Middle frontal gyrus (tissue), 1 donor: ENCODE results near the gene FBXL17.

Source experiments
- DNase-seq: peaks from one replicate; pipeline ENCODE4 v3.0.0-alpha.2; 2015; ENCODE audit warnings: low spot score; ENCODE audit errors: extremely low spot score

Gene FBXL17

DNA sequence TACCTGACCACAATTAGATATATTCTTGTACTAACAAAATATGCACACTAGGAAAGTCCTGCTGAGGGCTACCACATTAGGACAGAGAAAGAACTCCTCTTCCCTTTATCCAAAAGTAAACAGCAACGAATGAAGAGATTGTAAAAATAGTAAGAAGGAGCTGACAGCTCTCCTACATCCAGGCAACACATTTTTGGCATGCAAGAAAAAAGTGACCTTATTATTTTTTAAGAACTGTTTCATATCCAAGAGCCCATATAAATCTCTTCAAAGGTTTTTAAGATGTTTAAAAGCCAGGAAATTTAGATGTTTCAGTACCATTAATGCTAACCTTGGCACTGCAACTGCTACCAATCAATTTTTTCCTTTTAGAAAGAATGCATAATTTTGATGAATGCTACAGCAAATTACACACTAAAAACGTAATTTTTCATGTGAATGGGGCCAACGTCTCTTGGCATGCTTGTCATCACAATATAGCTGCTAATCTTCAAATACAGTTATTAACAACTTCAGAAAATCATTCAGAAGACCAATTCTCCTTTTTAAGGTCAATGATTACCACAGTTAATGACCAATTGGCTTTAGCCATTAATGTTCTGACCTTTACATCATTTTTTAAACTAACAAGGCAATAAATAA lies 132.0 kb downstream of the FBXL17 start:
- DNase-seq: no peak

GRCh38 chr5:108249095-108249784 lies 132.7 kb downstream of the FBXL17 start:
- DNase-seq: no peak

DNA sequence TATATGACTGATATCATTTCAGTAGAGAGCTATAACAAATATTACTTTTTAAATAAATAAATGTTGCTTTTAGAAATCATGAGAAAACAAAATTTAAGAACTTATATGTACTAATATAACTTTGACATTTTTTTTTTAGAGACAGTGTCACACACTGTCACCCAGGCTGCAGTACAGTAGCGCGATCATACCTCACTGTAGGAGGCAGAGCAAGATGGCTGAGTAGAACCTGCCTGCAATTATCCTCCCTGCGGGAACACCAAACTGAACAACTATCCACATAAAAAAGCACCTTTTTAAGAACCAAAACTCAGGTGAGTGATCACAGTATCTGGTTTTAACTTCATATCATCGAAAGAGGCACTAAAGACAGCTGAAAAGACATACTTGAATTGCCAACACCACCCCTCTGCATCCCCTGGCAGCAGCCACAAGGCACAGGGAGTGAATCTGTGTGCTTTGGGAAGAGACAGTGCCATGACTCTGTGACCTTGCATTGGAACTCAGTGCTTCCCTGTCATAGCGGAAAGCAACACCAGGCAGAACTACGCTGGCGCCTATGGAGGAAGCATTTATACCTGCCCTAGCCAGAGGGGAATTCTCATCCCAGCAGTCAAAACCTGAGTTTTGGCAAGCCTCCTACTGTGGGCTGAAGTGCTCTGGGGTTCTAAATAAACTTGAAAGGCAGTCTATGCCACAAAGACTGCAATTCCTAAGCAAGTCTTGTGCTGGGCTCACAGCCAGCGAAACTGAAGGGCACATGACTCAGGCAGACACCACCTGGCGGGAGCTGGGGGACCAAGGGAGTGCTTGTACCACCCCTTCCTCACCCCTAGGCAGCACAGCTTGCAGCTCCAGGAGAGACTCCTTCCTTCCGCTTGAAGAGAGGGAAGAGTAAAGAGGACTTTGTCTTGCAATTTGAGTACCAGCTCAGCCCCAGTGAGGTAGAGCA lies 142.7 kb downstream of the FBXL17 start:
- no peak for DNase-seq

GRCh38 chr5:108238461-108238860 lies 143.4 kb downstream of the FBXL17 start:
- no peak for DNase-seq

- DNase-seq: no peak
These were observed 148.2 kb downstream of the FBXL17 start for GRCh38 chr5:108233617-108234155.

- no peak for DNase-seq
These were observed 149.1 kb downstream of the FBXL17 start for GRCh38 chr5:108232805-108233204.

DNA sequence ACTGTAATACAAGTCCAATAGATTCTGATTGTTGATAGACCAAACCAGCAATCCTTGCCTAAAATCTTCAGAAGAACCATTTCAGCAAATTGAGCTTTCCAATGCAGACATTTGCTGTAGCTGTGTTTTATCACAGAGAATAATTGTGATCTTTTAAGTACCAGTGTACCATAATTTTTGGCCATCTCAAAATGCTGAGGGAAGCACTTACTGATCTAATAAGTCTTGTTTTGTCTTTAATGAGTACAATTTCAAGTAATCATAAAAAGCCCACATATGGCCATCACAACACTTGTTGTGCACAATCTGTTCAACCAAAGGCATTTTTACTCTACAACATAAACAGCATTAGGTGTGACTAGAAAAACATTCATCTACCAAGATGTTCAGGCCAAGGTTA lies 159.9 kb downstream of the FBXL17 start:
- no peak for DNase-seq

- no peak for DNase-seq
These were observed 161.1 kb downstream of the FBXL17 start for GRCh38 chr5:108220834-108221233.

DNA sequence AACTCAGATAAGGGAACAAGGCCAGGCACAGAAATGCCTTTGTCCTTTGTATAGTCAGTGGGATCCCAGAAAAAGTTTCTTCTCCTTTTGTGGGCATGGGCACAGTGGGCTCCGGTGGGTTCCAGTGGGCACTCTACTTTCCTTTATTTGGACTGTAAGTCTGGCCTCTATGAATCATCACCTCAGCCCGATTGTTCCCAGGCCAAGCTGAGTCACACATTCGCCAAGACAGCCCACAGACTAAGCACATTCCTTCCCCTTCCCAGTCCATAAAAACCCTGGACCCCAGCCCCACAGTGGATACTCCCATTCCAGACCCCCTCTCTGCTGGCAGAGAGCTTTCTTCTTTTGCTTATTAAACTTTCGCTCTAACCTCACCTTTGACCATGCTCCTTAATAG lies 165.0 kb downstream of the FBXL17 start:
- no peak for DNase-seq

- DNase-seq: no peak
These were observed 167.0 kb downstream of the FBXL17 start for GRCh38 chr5:108214857-108215256.

DNA sequence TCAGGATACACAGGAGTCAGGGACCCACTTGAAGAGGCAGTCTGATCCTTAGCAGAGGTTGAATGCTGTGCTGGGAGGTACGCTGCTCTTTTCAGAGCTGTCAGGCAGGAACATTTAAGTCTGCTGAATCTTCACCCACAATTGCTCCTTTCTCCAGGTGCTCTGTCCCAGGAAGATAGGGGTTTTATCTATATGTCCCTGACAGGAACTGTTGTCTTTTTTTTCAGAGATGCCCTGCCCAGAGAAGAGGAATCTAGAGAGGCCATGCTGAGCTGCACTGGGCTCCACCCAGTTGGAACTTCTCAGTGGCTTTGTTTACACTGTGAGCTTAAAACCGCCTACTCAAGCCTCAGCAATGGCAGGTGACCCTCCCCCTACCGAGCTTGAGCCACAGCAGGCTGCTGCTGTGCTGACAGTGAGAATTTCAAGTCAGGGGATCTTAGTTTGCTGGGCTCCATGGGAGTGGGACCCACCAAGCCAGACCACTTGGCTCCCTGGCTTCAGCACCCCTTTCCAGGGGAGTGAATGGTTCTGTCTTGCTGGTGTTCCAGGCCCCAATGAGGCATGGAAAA lies 169.0 kb downstream of the FBXL17 start:
- no peak for DNase-seq

DNA sequence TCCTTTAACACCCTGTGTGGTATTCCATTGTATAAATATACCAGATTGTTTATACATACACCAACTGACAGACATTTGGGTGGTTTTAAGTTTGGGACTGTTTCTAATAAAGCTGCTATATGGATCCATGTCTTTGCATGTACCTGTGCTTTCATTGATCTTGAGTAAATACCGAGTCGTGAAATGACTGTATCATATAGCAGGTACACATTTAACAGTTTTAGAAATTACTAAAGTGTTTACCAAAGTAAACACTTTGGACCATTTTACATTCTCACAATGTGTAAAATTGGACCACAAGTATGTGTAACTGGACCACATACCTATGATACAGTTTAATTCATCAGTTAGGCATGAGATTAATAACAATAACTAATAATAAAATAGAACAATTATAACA lies 175.2 kb downstream of the FBXL17 start:
- DNase-seq: no peak

- no peak for DNase-seq
These were observed 180.2 kb downstream of the FBXL17 start for GRCh38 chr5:108201721-108202120.

DNA sequence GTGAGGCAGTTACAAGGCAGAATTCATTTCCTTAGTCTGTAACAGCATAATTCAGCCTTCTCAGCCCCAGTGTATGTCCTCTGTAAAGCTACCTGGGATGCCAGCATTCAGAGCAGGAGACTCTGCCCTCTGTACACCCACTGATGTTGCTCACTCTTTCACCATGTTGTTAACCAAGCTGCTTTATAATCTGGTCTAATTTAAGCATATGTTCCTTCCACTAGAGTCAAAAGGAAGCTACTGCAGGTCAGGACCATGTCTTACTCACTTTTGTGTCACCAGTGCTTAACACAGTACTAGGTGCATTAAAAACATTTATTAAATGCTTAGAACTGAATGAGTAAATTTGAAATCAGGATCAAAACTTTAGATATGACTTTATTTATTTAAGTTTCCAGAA lies 185.6 kb downstream of the FBXL17 start:
- DNase-seq: no peak

GRCh38 chr5:108193021-108193795 lies 188.7 kb downstream of the FBXL17 start:
- no peak for DNase-seq

DNA sequence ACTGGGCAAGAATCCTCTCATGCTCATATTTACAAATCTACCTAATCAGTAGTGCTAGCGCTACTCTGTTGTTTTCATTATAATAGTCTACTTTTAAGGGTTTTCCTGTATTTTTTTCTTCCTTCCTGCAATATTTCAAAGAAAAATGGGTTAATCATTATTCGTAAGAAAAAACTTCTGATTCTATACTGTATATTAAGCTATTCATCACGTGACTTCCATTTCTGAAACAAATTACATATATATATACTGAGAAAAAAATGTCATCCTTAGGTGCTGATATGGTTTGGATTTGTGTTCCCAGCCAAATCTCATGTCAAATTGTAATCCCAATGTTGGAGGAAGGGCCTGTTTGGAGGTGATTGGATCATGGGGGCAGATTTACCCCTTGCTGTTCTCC lies 197.0 kb downstream of the FBXL17 start:
- no peak for DNase-seq

GRCh38 chr5:108181975-108182374 lies 199.9 kb downstream of the FBXL17 start:
- no peak for DNase-seq

DNA sequence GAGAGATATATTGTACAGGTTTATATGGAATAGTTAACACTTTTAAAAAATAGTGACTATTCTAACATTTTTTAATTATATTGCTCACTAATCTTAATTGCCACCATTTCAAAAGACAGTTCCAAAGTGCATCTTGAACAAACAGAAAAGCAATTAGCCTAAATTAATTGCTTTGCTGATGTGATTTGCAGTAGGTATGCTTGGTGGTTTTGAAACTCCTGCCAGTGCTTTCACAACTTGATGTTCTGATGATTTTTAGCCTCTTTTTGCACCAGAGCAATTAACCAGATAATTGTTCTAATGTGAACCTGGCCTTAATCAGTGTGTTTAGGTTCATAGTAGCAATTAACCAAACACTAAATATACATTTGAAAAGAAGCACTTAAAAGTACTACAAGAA lies 207.6 kb downstream of the FBXL17 start:
- no peak for DNase-seq

- DNase-seq: no peak
These were observed 210.1 kb downstream of the FBXL17 start for GRCh38 chr5:108171759-108172158.

DNA sequence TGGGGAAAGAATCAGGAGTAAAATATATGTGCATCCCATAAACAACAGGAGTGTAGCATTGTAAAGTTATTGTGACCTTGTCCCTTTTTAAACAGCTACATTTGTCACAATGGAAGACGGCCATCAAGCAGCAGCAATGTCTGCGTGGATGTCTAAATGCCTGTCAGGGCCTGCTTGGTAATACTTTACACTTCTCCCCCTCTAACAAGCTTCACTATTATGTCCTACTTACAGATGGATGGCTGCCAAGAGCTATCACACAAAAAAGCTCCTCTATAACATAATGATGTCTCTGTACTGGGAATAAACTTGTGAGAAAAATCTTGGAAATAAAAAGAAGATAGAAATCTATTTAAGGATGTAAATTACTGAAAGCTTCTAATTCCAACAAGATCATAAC lies 213.0 kb downstream of the FBXL17 start:
- DNase-seq: no peak

GRCh38 chr5:108167174-108167573 lies 214.7 kb downstream of the FBXL17 start:
- DNase-seq: no peak
